Left lung (tissue), 10 donors: ENCODE data around the gene MTX2. TPM values are rescaled to one million over a fixed set of nuclear protein-coding genes. Genes with fewer than 3 reads are reported as not detected.

Experiments
- ATAC-seq: fragments of 200-7000 bp; cut with Tn5 transposase; one replicate; pipeline ENCODE4 v1.9.1; 2020; ENCODE audit warnings: moderate library complexity
- DNase-seq, 4 donors: peaks; one replicate each; pipeline ENCODE4 v3.0.0-alpha.2; 2013 to 2020
- H3K27ac ChIP-seq, 2 donors: fragments of 200-600 bp; sonication (generic) in 1 of 2; one replicate each; pipeline versions ENCODE4 v1.5.0 to v1.8.0; 2020 to 2021
- H3K27me3 ChIP-seq, 2 donors: fragments of 200-600 bp; sonication (generic) in 1 of 2; one replicate each; pipeline versions ENCODE4 v1.5.0 to v1.8.0; 2020 to 2021
- H3K36me3 ChIP-seq, 2 donors: fragments of 200-600 bp; sonication (generic) in 1 of 2; one replicate each; pipeline versions ENCODE4 v1.5.0 to v1.8.0; 2020 to 2021
- H3K4me1 ChIP-seq, 2 donors: fragments of 200-600 bp; one replicate each; pipeline ENCODE4 v1.8.0; 2021
- H3K4me3 ChIP-seq, 2 donors: fragments of 200-600 bp; sonication (generic) in 1 of 2; one replicate each; pipeline versions ENCODE4 v1.5.0 to v1.8.0; 2020 to 2021; ENCODE audit warnings: mild to moderate bottlenecking in 1 of 2
- H3K9me3 ChIP-seq, 2 donors: fragments of 200-600 bp; sonication (generic) in 1 of 2; one replicate each; pipeline versions ENCODE4 v1.5.0 to v1.8.0; 2020 to 2021
- CTCF ChIP-seq, 2 donors: fragments of 200-600 bp; sonication (generic) in 1 of 2; IDR thresholded peaks; one replicate each; pipeline versions ENCODE4 v1.5.0 to v1.8.0; 2021; ENCODE audit warnings: antibody characterized with exemption in 2 of 2
- intact Hi-C, 2 donors: fragments of 100-400 bp; cut with DNase I; formaldehyde crosslinking; loops; one replicate each; pipeline versions ENCODE4 v1.11.2 to v1.14.2; 2022
- polyA plus RNA-seq, 6 donors: library from polyadenylated mRNA; unstranded; fragments of 120-200 nt; gene quantifications; one replicate each; pipeline ENCODE4 v1.2.1, GENCODE V29; 2013; ENCODE audit not compliant: insufficient read length in 6 of 6
- total RNA-seq, 2 donors: library from RNA; stranded (reverse); fragmentation: NEBNext Ultra II Directional; extraction: Animal tissue kit (Norgen Biotek cat#: 25700); gene quantifications; one replicate each; pipeline ENCODE4 v1.2.1, GENCODE V29; 2021
- donor health status: DM: no; HTN: yes; CAD: no.
- donor health status: DM: no; HTN: no; CAD: no.

Gene MTX2
- total and polyA plus RNA-seq, 8 donors, result 18.1 to 61.9 (median 52.8) TPM

- H3K27me3 ChIP-seq, result no peaks in the 10 kb centered on the region
- DNase-seq (no peak), ATAC-seq (no peak)
- H3K4me1 ChIP-seq, result no peaks in the 10 kb centered on the region
- no peaks in the 10 kb centered on the region for H3K9me3 ChIP-seq
- H3K36me3 ChIP-seq, result no peaks in the 10 kb centered on the region
- intact Hi-C loops, result no loop called here
- no peak overlapping the region for H3K4me3 ChIP-seq
- no peak for TF ChIP-seq CTCF (IDR thresholded peaks at IDR 0.05)
- no peak overlapping the region for H3K27ac ChIP-seq
Measured at GRCh38 chr2:176283291-176284068, 14.2 kb downstream of the MTX2 start.

GRCh38 chr2:176284461-176285049 is 15.3 kb downstream of the MTX2 start:
- no peaks in the 10 kb centered on the region for H3K9me3 ChIP-seq
- no peak for ATAC-seq
- no peak for DNase-seq
- H3K36me3 ChIP-seq, result no peaks in the 10 kb centered on the region
- H3K27ac ChIP-seq, result no peak overlapping the region
- no peaks in the 10 kb centered on the region for H3K4me1 ChIP-seq
- TF ChIP-seq CTCF (IDR thresholded peaks at IDR 0.05), result no peak
- no peaks in the 10 kb centered on the region for H3K27me3 ChIP-seq
- no peak overlapping the region for H3K4me3 ChIP-seq
- intact Hi-C loops, result no loop called here

GRCh38 chr2:176285321-176285720 is 16.1 kb downstream of the MTX2 start:
- intact Hi-C loops, result no loop called here

GRCh38 chr2:176291335-176291734 is 22.1 kb downstream of the MTX2 start:
- no peak for TF ChIP-seq CTCF (IDR thresholded peaks at IDR 0.05)
- no peaks in the 10 kb centered on the region for H3K27me3 ChIP-seq
- peak overlapping the region in 1 of 2 donors; percentile 54 for H3K27ac ChIP-seq

More at GRCh38 chr2:176285321-176285720, 16.1 kb downstream of the MTX2 start:
- Histone ChIP-seq H3K27me3 (no peaks in the 10 kb centered on the region), H3K4me3 (no peak overlapping the region), H3K27ac (no peak overlapping the region), H3K4me1 (no peaks in the 10 kb centered on the region), H3K9me3 (no peaks in the 10 kb centered on the region), H3K36me3 (no peaks in the 10 kb centered on the region)
- DNase-seq (no peak), ATAC-seq (no peak)
- TF ChIP-seq CTCF (IDR thresholded peaks at IDR 0.05), result no peak

GRCh38 chr2:176291809-176292283 is 22.6 kb downstream of the MTX2 start:
- H3K4me3 ChIP-seq, result no peak overlapping the region
- no peaks in the 10 kb centered on the region for H3K36me3 ChIP-seq
- H3K27me3 ChIP-seq, result no peaks in the 10 kb centered on the region
- H3K27ac ChIP-seq, result peak overlapping the region in 1 of 2 donors; percentile 54
- TF ChIP-seq CTCF (IDR thresholded peaks at IDR 0.05), result no peak
- peak; percentile 94 for ATAC-seq
- no peaks in the 10 kb centered on the region for H3K4me1 ChIP-seq
- no peaks in the 10 kb centered on the region for H3K9me3 ChIP-seq
- intact Hi-C loops, result no loop called here
- no peak for DNase-seq

More at GRCh38 chr2:176291335-176291734, 22.1 kb downstream of the MTX2 start:
- H3K36me3 ChIP-seq, result no peaks in the 10 kb centered on the region
- no peaks in the 10 kb centered on the region for H3K4me1 ChIP-seq
- intact Hi-C loops, result no loop called here
- no peak overlapping the region for H3K4me3 ChIP-seq
- H3K9me3 ChIP-seq, result no peaks in the 10 kb centered on the region
- ATAC-seq (peak; percentile 83), DNase-seq (no peak)
